C4-2B (cell line): ENCODE measurements around the gene VIL1.

ENCODE experiments used
- H3K27ac ChIP-seq: fragments of 450-650 bp; 2 replicates; pipeline ENCODE4 v1.5.1; 2017
- CTCF ChIP-seq: fragments of 450-650 bp; conservative IDR thresholded peaks from 2 replicates; pipeline ENCODE4 v1.5.1; 2017; ENCODE audit warnings: mild to moderate bottlenecking
- ZFX ChIP-seq: fragments of 450-650 bp; IDR thresholded peaks from 2 replicates; pipeline ENCODE4 v1.6.1; 2017

The VIL1 gene

GRCh38 chr2:218391202-218391601 lies 27.7 kb upstream of the VIL1 start:
- H3K27ac ChIP-seq, result no peak overlapping the region
- TF ChIP-seq CTCF (no peak), ZFX (no peak)

- H3K27ac ChIP-seq, result no peak overlapping the region
- no peak for TF ChIP-seq CTCF
- no peak for TF ChIP-seq ZFX
Observed at GRCh38 chr2:218392459-218392858, 26.5 kb upstream of the VIL1 start.

GRCh38 chr2:218392891-218393462 lies 25.9 kb upstream of the VIL1 start:
- TF ChIP-seq ZFX (no peak), CTCF (no peak)

DNA sequence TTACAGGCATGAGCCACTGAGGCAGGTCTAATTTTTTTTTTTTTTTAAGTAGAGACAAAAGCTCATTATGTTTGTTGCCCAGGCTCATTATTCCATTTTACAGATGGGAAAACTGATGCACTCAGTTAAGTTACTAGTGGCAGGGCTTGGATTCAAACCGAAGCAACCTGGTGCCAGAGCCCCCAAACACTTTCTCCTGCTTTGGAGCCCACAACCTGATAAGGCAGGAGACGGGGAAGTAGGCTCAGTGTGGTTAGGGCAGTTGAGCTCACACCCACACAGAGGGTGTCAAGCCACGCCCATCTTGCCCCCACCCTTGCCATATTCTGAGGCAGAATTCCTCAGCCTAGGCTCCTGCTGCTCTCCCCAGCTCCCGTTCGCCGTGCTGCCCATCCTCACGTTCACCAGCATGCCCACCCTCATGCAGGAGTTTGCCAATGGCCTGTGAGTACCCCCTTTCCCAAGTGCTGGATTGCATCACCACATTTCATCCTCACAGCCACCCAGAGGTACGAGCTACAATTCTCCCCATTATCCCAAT lies 25.1 kb upstream of the VIL1 start:
- no peak overlapping the region for H3K27ac ChIP-seq
- TF ChIP-seq ZFX (no peak), CTCF (no peak)

More at GRCh38 chr2:218392891-218393462, 25.9 kb upstream of the VIL1 start:
- H3K27ac ChIP-seq, result no peak overlapping the region

DNA sequence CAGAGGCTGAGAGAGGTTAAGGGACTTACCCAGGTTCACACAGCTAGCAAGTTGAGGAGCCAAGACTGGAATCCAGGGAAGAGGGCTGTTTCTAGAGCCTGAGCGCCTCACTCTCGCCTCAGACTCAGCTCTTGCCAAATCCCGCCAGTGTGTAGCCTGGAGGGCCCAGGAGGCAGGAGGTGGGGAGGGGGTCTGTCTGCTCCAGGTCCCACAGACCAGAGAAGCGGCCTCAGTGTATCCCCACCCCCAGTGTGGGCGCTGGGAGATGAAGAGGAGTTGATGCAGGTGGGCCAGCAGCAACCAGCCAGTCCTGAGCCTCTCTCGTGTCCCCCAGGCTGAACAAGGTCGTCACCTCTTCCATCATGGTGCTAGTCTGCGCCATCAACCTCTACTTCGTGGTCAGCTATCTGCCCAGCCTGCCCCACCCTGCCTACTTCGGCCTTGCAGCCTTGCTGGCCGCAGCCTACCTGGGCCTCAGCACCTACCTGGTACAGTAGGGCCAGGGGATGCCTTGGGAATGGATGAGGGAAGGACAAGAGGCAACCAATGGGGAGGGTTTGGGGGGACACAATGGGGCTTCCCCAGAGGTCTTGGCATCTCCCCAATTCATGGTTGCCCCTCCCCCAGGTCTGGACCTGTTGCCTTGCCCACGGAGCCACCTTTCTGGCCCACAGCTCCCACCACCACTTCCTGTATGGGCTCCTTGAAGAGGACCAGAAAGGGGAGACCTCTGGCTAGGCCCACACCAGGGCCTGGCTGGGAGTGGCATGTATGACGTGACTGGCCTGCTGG lies 24.4 kb upstream of the VIL1 start:
- peak overlapping the region; percentile 95 for H3K27ac ChIP-seq
- TF ChIP-seq CTCF, result no peak
- no peak for TF ChIP-seq ZFX

GRCh38 chr2:218395090-218395444 lies 23.9 kb upstream of the VIL1 start:
- TF ChIP-seq ZFX, result no peak
- peak overlapping the region; percentile 95 for H3K27ac ChIP-seq

- TF ChIP-seq CTCF, result no peak
- no peak for TF ChIP-seq ZFX
- peak overlapping the region; percentile 95 for H3K27ac ChIP-seq
Observed at GRCh38 chr2:218395456-218395825, 23.5 kb upstream of the VIL1 start.
